NCI-H1417 (cell line): ENCODE results near the gene TMEM248.
A peak's percentile ranks its signal among the peaks of the same experiment; 100 is the strongest.
"Not testable (repeated sequence)": the region's sequence is repeated elsewhere in the genome, so short reads cannot be mapped to it uniquely, and the experiment has no call there.

Experiments used
- DNase-seq, 3 experiments: peaks; one replicate each; lab custom pipeline; 2025; lab: John Stamatoyannopoulos, UW

TMEM248 gene

GRCh38 chr7:66908598-66908997 lies 12.4 kb upstream of the TMEM248 start:
- DNase-seq = not testable (repeated sequence)

- DNase-seq = no peak
Observed at GRCh38 chr7:66910789-66911188, 10.2 kb upstream of the TMEM248 start.

- not testable (repeated sequence) for DNase-seq
Observed at GRCh38 chr7:66911191-66911590, 9.8 kb upstream of the TMEM248 start.

GRCh38 chr7:66912195-66912594 lies 8.8 kb upstream of the TMEM248 start:
- no peak for DNase-seq

GRCh38 chr7:66913118-66914037 lies 7.6 kb upstream of the TMEM248 start:
- DNase-seq = no peak

GRCh38 chr7:66917904-66918303 lies 3.1 kb upstream of the TMEM248 start:
- not testable (repeated sequence) for DNase-seq

- no peak for DNase-seq
Observed at GRCh38 chr7:66919304-66919703, 1.7 kb upstream of the TMEM248 start.

GRCh38 chr7:66919704-66920103 lies 1.3 kb upstream of the TMEM248 start:
- no peak for DNase-seq

- DNase-seq = no peak
Observed at GRCh38 chr7:66920256-66920655, 769 bp upstream of the TMEM248 start.

- peak in 2 of 3 experiments; percentile 42 to 53 for DNase-seq
Observed at GRCh38 chr7:66921396-66921917, 432 bp downstream of the TMEM248 start.

- peak in 2 of 3 experiments; percentile 19 to 53 for DNase-seq
Observed at GRCh38 chr7:66921918-66922486, 977 bp downstream of the TMEM248 start.

- DNase-seq = no peak
Observed at GRCh38 chr7:66925255-66925654, 4.2 kb downstream of the TMEM248 start.

GRCh38 chr7:66927348-66927948 lies 6.4 kb downstream of the TMEM248 start:
- no peak for DNase-seq

GRCh38 chr7:66928388-66928787 lies 7.4 kb downstream of the TMEM248 start:
- DNase-seq = no peak

GRCh38 chr7:66929165-66929564 lies 8.1 kb downstream of the TMEM248 start:
- DNase-seq = no peak

- DNase-seq = no peak
Observed at GRCh38 chr7:66929935-66930334, 8.9 kb downstream of the TMEM248 start.

- no peak for DNase-seq
Observed at GRCh38 chr7:66930341-66930740, 9.3 kb downstream of the TMEM248 start.

GRCh38 chr7:66933469-66933868 lies 12.4 kb downstream of the TMEM248 start:
- DNase-seq = no peak

- no peak for DNase-seq
Observed at GRCh38 chr7:66937940-66938339, 16.9 kb downstream of the TMEM248 start.

- no peak for DNase-seq
Observed at GRCh38 chr7:66939325-66939724, 18.3 kb downstream of the TMEM248 start.

- DNase-seq = no peak
Observed at GRCh38 chr7:66946545-66946944, 25.5 kb downstream of the TMEM248 start.

- DNase-seq = no peak
Observed at GRCh38 chr7:66948480-66949109, 27.6 kb downstream of the TMEM248 start.
